ENCODE measurements around the gene COX15. TPM values are rescaled to one million over a fixed set of nuclear protein-coding genes. Genes with fewer than 3 reads are reported as not detected.

The COX15 gene
- total and polyA plus RNA-seq, 2 of the 4 experiments (the other 2 are of a cell fraction) = 18.9 to 40.1 TPM

GRCh38 chr10:99711129-99711719, 20.7 kb downstream of the COX15 start:
- peak; percentile 81 for ATAC-seq (ENCODE audit: low read depth)
- H4K20me1 ChIP-seq (ENCODE audit: insufficient read depth, low read length) = no peaks in the 10 kb centered on the region
- intact Hi-C loops (cut with micrococcal nuclease) = loop anchor here (1.0 to 5.0 kb wide), 5 partner anchors 81 to 319 kb away; partner anchors contain the start of genes GOT1 and SLC25A28
- H2BK15ac ChIP-seq (ENCODE audit: low read depth, low read length) = no peak overlapping the region
- H3K9me3 ChIP-seq (ENCODE audit: control insufficient read depth, insufficient read depth, low read length) = no peaks in the 10 kb centered on the region
- ChIA-PET CTCF (interaction anchor here (0.6 to 2.5 kb wide), 5 partner anchors 10 to 1158 kb away, joined by 3 to 10 read pairs (median 4); no protein-coding TSS in a partner anchor), POLR2A (ENCODE audit: unreplicated experiment) (no interaction called here)
- H3K27ac ChIP-seq (ENCODE audit: insufficient read depth, low read length) = no peak overlapping the region
- no peak overlapping the region for H2AK5ac ChIP-seq (ENCODE audit: low read depth, low read length)
- TF ChIP-seq NFE2L2 (IDR thresholded peaks at IDR 0.05; ENCODE audit: low read depth, low read length) (no peak), RFX5 (IDR thresholded peaks at IDR 0.05; ENCODE audit: low read depth, low read length) (peak; percentile 85), CTCF (conservative IDR thresholded peaks at IDR 0.05; ENCODE audit: low read depth, low read length) (peak; percentile 74), ELK1 (IDR thresholded peaks at IDR 0.05; ENCODE audit: borderline replicate concordance, low read depth, low read length) (no peak), RAD21 (IDR thresholded peaks at IDR 0.05; ENCODE audit: low read length) (peak; percentile 82), USF2 (IDR thresholded peaks at IDR 0.05; ENCODE audit: low read depth, low read length) (no peak), SMC3 (IDR thresholded peaks at IDR 0.05; ENCODE audit: low read depth, low read length) (peak; percentile 68), RCOR1 (IDR thresholded peaks at IDR 0.05; ENCODE audit: insufficient replicate concordance, low read length) (no peak), MAZ (IDR thresholded peaks at IDR 0.05; ENCODE audit: borderline replicate concordance, low read depth, low read length) (no peak)
- H4K91ac ChIP-seq (ENCODE audit: insufficient read depth, low read depth, low read length) = no peak overlapping the region
- dilution Hi-C loops (cut with HindIII; ENCODE audit: low sequenced_read_pairs, unreplicated experiment) = no loop called here
- no peak overlapping the region for H2AFZ ChIP-seq (replicated peaks; ENCODE audit: low read length, poor library complexity)
- peaks cover 3 to 13% of the 10 kb centered on the region in 2 experiments; a peak in 2 of 4 replicates for H3K79me1 ChIP-seq (ENCODE audit: low read depth in 1 of 2, low read length in 2 of 2)
- H3K36me3 ChIP-seq (ENCODE audit: control insufficient read depth, insufficient read depth, low read length) = peaks cover 22% of the 10 kb centered on the region
- no peaks in the 10 kb centered on the region for H3K27me3 ChIP-seq (ENCODE audit: control insufficient read depth, insufficient read depth, low read length)
- H3K9ac ChIP-seq (ENCODE audit: low read depth, low read length) = no peak overlapping the region
- H3K4me2 ChIP-seq (ENCODE audit: low read depth, low read length) = no peak overlapping the region
- H4K8ac ChIP-seq (ENCODE audit: low read depth in 2 of 2, low read length in 2 of 2) = no peak overlapping the region
- in situ Hi-C loops (cut with MboI; ENCODE audit: low sequenced_read_pairs) = loop anchor here (5.0 to 10.0 kb wide), 3 partner anchors 84 to 276 kb away; partner anchors contain the start of gene GOT1
- no peak overlapping the region for H2BK5ac ChIP-seq (ENCODE audit: low read depth, low read length, poor library complexity, severe bottlenecking)
- no peak overlapping the region for H3K56ac ChIP-seq (ENCODE audit: extremely low read depth, insufficient read depth, low read length)
- DNase-seq = peak; percentile 80
- H3K23ac ChIP-seq (ENCODE audit: low read depth, low read length) = no peak overlapping the region
- no peaks in the 10 kb centered on the region for H3K9me1 ChIP-seq (ENCODE audit: insufficient read depth, low read length)
- H3K4me1 ChIP-seq (ENCODE audit: control insufficient read depth, insufficient read depth, low read length) = peaks cover 11% of the 10 kb centered on the region; the same call in 1 of the 2 replicates
- BruUV-seq (replicated peaks) = no TSS peak
- no peak overlapping the region for H3K4me3 ChIP-seq (ENCODE audit: insufficient read depth, low read depth, low read length)
- no peak overlapping the region for H3K18ac ChIP-seq (ENCODE audit: low read depth, low read length)
- no peak overlapping the region for H2BK120ac ChIP-seq (ENCODE audit: low read depth, low read length)
- H3K4ac ChIP-seq (ENCODE audit: low read depth, low read length) = no peak overlapping the region
- H3K14ac ChIP-seq (replicated peaks; ENCODE audit: low read depth, low read length) = no peak overlapping the region
- no peak overlapping the region for H4K5ac ChIP-seq (ENCODE audit: low read depth, low read length)
- no peak overlapping the region for H2AK9ac ChIP-seq (replicated peaks; ENCODE audit: low read depth, low read length, poor library complexity)
- H2BK20ac ChIP-seq (ENCODE audit: low read depth, low read length) = no peak overlapping the region
